Measurements from ENCODE around the gene SFXN3.
"Not testable (repeated sequence)": the region's sequence is repeated elsewhere in the genome, so short reads cannot be mapped to it uniquely, and the experiment has no call there.

The SFXN3 gene

GRCh38 chr10:101016814-101017213, 14.2 kb upstream of the SFXN3 start:
- no peak for DNase-seq

GRCh38 chr10:101018118-101018599, 12.9 kb upstream of the SFXN3 start:
- DNase-seq, result no peak

GRCh38 chr10:101018600-101019439, 12.2 kb upstream of the SFXN3 start:
- peak; percentile 60 for DNase-seq

GRCh38 chr10:101019440-101019703, 11.7 kb upstream of the SFXN3 start:
- DNase-seq, result no peak

- DNase-seq, result no peak
These were observed 10.5 kb upstream of the SFXN3 start for GRCh38 chr10:101020427-101021075.

GRCh38 chr10:101021239-101021638, 9.8 kb upstream of the SFXN3 start:
- no peak for DNase-seq

- no peak for DNase-seq
These were observed 9.3 kb upstream of the SFXN3 start for GRCh38 chr10:101021692-101022251.

- no peak for DNase-seq
These were observed 7.9 kb upstream of the SFXN3 start for GRCh38 chr10:101022967-101023705.

- no peak for DNase-seq
These were observed 3.8 kb upstream of the SFXN3 start for GRCh38 chr10:101027106-101027720.

- no peak for DNase-seq
These were observed 2.3 kb upstream of the SFXN3 start for GRCh38 chr10:101028446-101029337.

GRCh38 chr10:101029520-101030295, 1.3 kb upstream of the SFXN3 start:
- DNase-seq, result no peak

- no peak for DNase-seq
These were observed 422 bp upstream of the SFXN3 start for GRCh38 chr10:101030496-101031127.

GRCh38 chr10:101031796-101032636, 982 bp downstream of the SFXN3 start:
- peak; percentile 70 for DNase-seq

GRCh38 chr10:101032637-101033224, 1.7 kb downstream of the SFXN3 start:
- DNase-seq, result peak; percentile 40

- no peak for DNase-seq
These were observed 2.2 kb downstream of the SFXN3 start for GRCh38 chr10:101033276-101033675.

GRCh38 chr10:101034404-101034803, 3.4 kb downstream of the SFXN3 start:
- DNase-seq, result not testable (repeated sequence)

GRCh38 chr10:101035314-101035713, 4.3 kb downstream of the SFXN3 start:
- no peak for DNase-seq

GRCh38 chr10:101035916-101036702, 5.1 kb downstream of the SFXN3 start:
- DNase-seq, result no peak

All from activated effector memory CD4-positive, alpha-beta T cell treated with Interleukin-2 at 50 U/mL for 16 hours (primary cell).